A549 (cell line): ENCODE results near the gene DFFB.

Source experiments
- BHLHE40 ChIP-seq: IDR thresholded peaks from 2 replicates; pipeline ENCODE4 v1.6.1; 2012; ENCODE audit warnings: low read depth, low read length, inconsistent platforms
- CEBPB ChIP-seq, 2 experiments: fragments of >200 bp in 1 of 2; sonication (Bioruptor Twin) in 1 of 2; formaldehyde crosslinking in 1 of 2; IDR thresholded peaks; 2 replicates each; pipeline ENCODE4 v1.6.1; 2012 to 2016
- MYC ChIP-seq: IDR thresholded peaks from 2 replicates; pipeline ENCODE4 v1.6.1; 2012; ENCODE audit warnings: mild to moderate bottlenecking, inconsistent platforms, low read length, improper control_type of control experiment, borderline replicate concordance
- RFX5 ChIP-seq: fragments of 450-650 bp; IDR thresholded peaks from 2 replicates; pipeline ENCODE4 v1.7.1; 2014; ENCODE audit warnings: antibody characterized with exemption, mild to moderate bottlenecking, moderate library complexity
- TF ChIP-seq, protein P1 (sequence below): fragments of 150-350 bp; IDR thresholded peaks from 2 replicates; pipeline ENCODE4 v1.6.1; 2014; ENCODE audit warnings: low read depth, mild to moderate bottlenecking, low read length
- TF ChIP-seq, protein P2 (sequence below): IDR thresholded peaks from 2 replicates; pipeline ENCODE4 v1.6.1; 2012
- TF ChIP-seq, protein P3 (sequence below): fragments of >200 bp; sonication (Bioruptor Twin); formaldehyde crosslinking; IDR thresholded peaks from 3 replicates; pipeline ENCODE4 v1.6.1; 2016

DNA sequence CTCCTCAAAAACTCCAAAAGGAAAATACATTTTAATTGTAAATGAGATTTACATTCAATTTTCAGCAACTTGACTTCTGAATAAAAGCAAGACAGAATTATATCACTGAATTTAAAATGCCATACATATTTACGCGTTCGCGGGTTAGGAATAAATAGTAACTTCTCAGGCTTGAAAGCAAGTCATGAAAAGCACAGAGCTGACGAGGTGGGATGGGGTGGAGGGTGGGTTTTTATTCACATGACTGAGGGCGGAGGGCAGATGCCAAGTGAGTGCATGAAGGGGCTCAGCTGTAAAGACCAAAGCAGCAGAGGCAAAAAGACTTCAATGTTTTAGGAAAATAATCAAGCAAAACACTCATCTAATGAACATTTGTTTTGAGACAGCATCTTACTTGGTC, 6.0 kb upstream of the DFFB start:
- TF ChIP-seq MYC = no peak
- TF ChIP-seq, protein P1, sequence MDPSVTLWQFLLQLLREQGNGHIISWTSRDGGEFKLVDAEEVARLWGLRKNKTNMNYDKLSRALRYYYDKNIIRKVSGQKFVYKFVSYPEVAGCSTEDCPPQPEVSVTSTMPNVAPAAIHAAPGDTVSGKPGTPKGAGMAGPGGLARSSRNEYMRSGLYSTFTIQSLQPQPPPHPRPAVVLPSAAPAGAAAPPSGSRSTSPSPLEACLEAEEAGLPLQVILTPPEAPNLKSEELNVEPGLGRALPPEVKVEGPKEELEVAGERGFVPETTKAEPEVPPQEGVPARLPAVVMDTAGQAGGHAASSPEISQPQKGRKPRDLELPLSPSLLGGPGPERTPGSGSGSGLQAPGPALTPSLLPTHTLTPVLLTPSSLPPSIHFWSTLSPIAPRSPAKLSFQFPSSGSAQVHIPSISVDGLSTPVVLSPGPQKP = no peak
- TF ChIP-seq RFX5 = no peak
- no peak for TF ChIP-seq BHLHE40
- TF ChIP-seq CEBPB (IDR thresholded peaks at IDR 0.05) = no peak
- TF ChIP-seq, protein P2, sequence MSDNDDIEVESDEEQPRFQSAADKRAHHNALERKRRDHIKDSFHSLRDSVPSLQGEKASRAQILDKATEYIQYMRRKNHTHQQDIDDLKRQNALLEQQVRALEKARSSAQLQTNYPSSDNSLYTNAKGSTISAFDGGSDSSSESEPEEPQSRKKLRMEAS = no peak
- TF ChIP-seq, protein P3, sequence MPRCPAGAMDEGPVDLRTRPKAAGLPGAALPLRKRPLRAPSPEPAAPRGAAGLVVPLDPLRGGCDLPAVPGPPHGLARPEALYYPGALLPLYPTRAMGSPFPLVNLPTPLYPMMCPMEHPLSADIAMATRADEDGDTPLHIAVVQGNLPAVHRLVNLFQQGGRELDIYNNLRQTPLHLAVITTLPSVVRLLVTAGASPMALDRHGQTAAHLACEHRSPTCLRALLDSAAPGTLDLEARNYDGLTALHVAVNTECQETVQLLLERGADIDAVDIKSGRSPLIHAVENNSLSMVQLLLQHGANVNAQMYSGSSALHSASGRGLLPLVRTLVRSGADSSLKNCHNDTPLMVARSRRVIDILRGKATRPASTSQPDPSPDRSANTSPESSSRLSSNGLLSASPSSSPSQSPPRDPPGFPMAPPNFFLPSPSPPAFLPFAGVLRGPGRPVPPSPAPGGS = no peak
